ENCODE results near the gene PHAF1.
A peak's percentile ranks its signal among the peaks of the same experiment; 100 is the strongest.

PHAF1 gene

GRCh38 chr16:67109407-67110135 lies at the start of gene PHAF1:
Gene PHAF1, plus strand, starts transcription at chr16:67109941. Its CDS starts 235 bp downstream, at chr16:67110176.
- peak; percentile 31 to 97 (median 92) for DNase-seq

GRCh38 chr16:67063008-67063407 lies 46.7 kb upstream of the PHAF1 start:
- no peak for DNase-seq

DNA sequence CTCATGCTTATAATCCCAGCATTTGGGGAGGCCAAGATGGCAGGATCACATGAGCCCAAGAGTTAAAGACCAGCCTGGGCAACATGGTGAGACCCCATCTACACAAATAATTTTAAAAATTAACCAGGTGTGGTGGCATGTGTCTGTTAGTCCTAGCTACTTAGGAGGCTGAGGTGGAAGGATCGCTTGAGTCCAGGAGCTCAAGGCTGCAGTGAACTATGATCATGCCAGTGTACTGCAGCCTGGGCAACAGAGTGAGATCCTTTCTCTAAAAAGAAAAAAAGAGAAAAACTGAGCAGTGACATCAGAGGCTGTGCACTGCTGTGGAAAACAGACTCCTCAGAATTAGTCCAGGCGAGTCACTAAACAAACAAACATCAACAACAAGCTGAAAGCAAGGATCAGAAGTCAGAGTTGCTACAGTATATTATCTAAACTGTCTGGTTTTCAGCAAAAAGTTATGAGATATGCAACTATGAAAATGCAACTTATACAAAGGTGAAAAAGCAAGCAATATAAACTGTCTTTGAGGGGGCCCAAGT lies 41.5 kb upstream of the PHAF1 start:
- DNase-seq = no peak

DNA sequence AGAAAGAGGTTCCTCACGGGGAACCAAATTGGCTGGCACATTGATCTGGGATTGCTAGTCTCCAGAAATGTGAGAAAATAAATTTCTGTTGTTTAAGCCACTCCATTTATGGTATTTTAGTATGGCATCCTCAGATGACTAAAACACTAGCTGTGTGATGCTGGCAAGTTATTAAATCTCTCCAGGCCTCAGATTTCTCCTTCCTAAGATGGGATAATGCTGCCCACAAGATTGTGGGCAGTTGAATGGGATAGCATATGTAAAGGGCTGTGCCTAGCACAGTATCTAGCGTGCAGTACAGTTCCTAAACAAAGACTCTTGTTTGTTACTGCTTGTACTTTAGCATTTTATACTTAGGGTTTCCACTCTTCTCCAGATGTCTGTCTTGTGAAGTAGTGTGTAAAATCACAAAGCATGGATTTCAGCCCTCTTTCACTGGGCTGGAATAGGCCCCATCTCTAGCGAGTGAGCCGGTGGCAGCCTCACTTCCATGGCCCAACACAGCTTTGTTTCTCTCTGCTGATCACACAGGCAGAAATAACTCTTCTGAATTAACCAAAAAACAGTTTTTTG lies 38.2 kb upstream of the PHAF1 start:
- DNase-seq = peak in 5 of 58 donors; percentile 2 to 37 (median 12)

GRCh38 chr16:67075331-67075730 lies 34.4 kb upstream of the PHAF1 start:
- DNase-seq = no peak

GRCh38 chr16:67077871-67078270 lies 31.9 kb upstream of the PHAF1 start:
- DNase-seq = no peak

DNA sequence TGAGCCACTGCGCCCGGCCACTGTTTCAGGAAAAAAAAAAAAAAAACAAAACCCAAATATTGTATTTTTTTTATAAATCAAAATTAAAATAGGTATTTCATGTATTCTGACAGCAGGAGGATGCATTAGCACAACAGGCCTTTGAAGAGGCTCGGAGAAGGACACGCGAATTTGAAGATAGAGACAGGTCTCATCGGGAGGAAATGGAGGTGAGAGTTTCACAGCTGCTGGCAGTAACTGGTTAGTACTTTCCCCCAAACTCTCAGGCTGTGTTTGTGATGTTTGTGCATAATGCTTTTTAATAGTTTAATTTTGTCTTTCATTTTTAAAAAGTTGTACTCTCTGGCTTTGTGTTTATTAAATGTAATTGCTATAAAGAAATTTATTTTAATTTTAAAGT lies 27.6 kb upstream of the PHAF1 start:
- DNase-seq = no peak

DNA sequence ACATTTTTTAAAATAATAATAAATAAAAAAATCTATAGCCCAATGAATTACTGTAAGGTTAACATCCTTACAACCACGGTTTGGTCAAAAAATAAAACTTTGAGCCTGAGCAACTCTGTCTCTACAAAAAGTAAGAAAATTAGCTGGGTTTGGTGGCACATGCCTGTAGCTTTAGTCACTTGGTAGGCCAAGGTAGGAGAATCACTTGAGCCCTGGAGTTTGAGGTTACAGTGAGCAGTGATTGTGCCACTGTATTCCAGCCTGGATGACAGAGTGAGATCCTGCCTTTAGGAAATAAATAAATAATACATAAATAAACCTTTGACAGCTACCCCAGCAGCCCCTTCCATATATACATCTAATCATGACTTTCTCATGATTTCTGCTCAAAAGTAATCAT lies 26.9 kb upstream of the PHAF1 start:
- no peak for DNase-seq

GRCh38 chr16:67084345-67085028 lies 25.3 kb upstream of the PHAF1 start:
- DNase-seq = no peak

DNA sequence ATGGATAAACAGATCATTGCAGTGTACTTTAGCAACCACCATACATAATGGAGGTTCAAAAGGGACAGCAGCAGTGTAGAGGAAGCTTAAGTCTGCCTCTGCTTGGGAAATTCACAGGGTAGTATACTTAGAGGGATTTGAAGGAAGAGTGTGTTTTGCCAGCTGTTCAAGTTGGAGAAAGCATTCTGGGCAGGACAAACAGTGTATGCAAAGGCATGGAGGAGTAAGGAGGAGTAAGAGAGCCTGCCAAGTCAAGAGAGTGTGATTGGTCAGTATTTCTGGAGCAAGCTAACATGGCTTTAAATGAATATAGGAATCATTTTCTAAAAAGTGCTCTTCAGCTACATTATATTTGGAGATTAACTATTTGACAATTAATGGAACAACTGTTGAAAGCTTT lies 22.9 kb upstream of the PHAF1 start:
- peak in 1 of 58 donors; percentile 2 for DNase-seq

- no peak for DNase-seq
These were observed 22.4 kb upstream of the PHAF1 start for GRCh38 chr16:67087291-67087690.

DNA sequence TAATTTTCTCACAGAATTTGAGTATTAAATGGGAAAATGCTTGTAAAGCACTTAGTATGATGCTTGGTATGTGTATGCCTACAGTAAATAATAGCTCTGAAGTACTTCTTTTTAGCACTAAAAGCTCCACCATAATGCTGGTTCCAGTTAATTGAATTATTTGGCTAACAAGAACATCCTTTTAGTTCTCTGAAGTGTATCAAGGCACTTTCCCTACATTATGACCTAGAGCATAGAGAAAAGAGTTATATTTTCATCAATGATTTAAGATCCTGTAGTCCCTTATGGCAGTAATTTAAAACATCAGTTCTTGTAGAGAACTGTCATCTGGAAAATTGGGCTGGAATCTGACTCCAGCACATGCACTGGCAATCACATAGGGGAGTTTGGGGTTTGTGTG lies 21.9 kb upstream of the PHAF1 start:
- DNase-seq = no peak

GRCh38 chr16:67088551-67088950 lies 21.2 kb upstream of the PHAF1 start:
- no peak for DNase-seq

DNA sequence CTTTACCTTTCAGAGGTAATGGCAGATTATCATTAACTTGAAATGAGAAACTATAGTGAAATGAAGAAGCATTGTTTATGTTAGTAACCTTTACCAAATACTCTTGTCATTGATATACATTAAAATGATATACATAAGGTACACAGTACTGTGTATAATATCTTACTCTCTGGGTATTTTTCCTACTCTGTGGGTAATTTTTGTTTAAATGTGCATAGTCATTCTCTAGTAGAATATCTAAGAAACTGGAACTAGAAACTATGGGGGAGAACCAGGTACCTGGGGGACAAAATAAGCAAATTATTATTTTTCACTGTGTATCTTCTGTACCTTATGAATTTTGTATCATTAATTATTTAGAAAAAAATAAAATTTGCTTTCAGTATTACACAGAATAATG lies 20.6 kb upstream of the PHAF1 start:
- no peak for DNase-seq

GRCh38 chr16:67091906-67092566 lies 17.7 kb upstream of the PHAF1 start:
- no peak for DNase-seq

DNA sequence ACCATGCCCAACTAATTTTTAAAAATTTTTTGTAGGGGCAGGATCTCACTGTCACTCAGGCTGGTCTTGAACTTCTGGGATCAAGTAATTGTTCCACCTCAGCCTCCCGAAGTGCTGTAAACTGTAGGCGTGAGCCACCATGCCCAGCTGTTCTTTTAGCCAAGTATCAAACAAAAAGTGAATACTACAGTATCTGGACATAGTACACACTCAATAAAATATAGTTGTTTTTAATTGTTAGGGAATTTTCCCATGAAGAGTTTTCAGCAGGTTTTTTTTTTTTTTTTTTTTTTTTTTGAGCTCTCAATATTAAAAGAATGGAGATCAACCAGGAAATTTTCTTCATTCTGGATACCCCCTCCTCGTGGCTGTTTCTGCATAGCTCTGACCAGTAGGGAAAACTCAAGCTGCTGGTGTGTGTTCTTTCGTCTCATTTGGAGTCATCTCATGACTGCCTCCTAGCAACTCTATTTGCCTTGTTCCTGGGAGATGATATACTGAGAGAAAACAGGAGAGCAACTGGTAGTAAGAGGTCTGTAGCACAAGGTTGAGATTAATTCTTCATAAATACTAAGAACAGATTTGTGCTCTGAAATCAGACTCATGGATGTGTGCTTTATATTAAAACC lies 16.5 kb upstream of the PHAF1 start:
- DNase-seq = no peak

DNA sequence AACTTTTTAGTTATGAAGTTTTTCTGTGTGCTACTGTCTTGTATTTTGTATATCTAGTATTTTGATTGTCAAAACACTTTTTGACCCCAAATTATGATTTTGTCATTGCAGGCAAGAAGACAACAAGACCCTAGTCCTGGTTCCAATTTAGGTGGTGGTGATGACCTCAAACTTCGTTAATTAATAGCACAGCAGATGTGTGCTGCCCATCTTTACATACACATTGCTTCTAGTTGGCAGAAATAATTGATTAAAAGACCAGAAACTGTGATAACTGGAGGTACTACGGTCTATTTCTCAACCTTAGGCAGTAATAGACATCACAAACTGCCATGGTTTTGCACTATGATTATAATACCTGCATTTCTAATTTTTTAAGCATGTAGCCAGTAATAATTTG lies 11.1 kb upstream of the PHAF1 start:
- DNase-seq = no peak

DNA sequence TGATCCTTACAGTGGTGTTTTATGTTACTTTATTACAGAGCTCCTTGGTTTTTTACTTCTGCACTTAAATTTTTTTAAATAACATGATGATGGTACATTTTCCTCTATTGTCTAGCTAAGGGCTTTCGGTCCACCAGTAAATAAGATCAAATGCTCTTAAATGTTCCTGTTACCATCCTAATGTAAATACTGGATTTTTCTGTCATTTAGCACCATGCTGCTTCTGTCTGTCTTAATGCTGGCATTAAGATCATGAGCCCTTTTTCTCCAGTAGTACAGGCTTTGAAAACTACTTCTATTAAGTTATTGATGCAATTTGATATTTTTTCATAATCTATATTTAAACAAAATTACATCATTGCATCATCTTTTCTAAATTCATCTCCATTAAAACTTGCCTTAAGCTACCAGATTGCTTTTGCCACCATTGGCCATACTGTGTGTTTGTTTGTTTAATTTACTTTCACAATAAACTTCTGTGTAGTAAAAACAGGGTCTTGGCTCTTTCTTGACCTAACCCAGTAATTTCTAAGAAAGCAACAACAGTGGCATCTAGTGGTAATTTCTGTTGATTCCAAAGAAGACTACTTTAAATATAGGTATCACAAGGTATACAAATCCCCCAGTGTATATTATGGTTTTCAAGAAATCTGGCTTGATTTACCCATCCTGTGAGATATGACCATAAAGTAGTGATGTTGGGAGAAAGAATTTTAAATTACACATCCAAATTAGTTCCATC lies 9.0 kb upstream of the PHAF1 start:
- no peak for DNase-seq

DNA sequence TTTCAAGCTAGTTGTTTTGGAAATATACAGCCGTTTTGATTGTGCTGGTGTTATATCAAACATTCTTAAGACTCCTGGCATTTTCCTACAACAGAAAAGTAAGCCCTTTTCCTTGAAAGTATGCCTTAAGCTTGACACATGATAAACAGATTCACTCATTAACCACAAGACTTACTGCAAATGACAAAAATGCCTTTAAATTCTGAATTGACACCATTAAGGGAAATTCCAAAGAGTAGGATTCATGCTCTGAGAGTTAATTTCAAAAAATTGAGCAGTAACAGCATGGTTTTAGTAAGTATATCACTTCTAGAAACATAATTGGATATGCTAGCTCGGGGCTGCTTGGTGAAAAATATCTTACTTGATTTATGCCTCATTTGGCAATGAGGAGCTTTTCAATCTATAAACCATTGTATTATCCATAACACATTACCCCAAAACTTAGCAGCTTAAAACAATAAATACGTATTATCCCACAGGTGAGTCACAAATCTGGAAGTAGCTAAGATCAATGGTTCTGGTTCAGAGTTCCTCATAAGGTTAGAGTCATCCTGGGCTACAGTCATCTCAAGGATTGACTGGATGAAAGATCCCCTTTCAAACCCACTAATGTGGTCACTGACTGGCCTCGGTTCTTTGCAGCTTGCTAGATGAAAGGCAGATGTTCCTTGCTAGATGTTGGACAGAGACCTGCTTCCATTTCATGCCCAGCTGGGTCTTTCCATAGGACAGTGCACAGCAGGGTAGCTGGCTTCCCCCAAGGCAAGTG lies 8.2 kb upstream of the PHAF1 start:
- DNase-seq = no peak

DNA sequence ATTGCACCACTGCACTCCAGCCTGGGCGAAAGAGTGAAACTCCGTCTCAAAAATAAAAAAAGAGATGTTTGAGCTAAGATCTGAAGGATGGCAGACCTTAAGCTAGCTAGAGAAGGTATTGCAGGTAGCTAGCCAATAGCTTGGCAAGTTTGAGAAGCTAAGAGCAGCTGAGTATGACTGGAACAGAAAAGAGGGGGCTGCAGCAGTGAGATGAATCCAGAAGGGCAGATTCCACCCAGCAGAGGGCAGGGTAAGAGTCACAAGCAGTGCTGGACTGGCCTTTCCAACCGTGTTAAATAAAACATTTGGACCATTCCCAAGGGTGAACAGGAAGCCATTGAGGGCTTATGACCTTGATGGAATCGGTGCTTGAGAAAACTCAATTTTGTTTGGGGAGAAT lies 5.7 kb upstream of the PHAF1 start:
- DNase-seq = no peak

Data from anterior cingulate cortex (tissue), 58 donors.